ENCODE results near the gene UBE2E2. TPM values are rescaled to one million over a fixed set of nuclear protein-coding genes. Genes with fewer than 3 reads are reported as not detected.

The UBE2E2 gene
- total RNA-seq, 1 donor from 2014 or later = 32.5 TPM

- no peaks in the 10 kb centered on the region for H3K4me1 Mint-ChIP-seq (ENCODE audit: low read depth)
- no peak for DNase-seq (ENCODE audit: low spot score, unreplicated experiment)
- H3K27ac Mint-ChIP-seq = no peak overlapping the region
- H3K4me3 Mint-ChIP-seq (ENCODE audit: low read depth) = no peak overlapping the region
- H3K27me3 Mint-ChIP-seq = no peaks in the 10 kb centered on the region
- H3K36me3 Mint-ChIP-seq (ENCODE audit: insufficient read depth) = peaks cover 3% of the 10 kb centered on the region
- no peak for TF ChIP-seq CTCF (IDR thresholded peaks at IDR 0.05; ENCODE audit: unreplicated experiment)
- H3K9me3 Mint-ChIP-seq (ENCODE audit: low read depth) = peaks cover 11% of the 10 kb centered on the region
Measured at GRCh38 chr3:23294770-23295387, 91.8 kb downstream of the UBE2E2 start.

- Mint-ChIP-seq H3K4me3 (ENCODE audit: low read depth) (no peak overlapping the region), H3K36me3 (ENCODE audit: insufficient read depth) (peaks cover 3% of the 10 kb centered on the region), H3K27me3 (no peaks in the 10 kb centered on the region), H3K4me1 (ENCODE audit: low read depth) (peaks cover 4% of the 10 kb centered on the region), H3K9me3 (ENCODE audit: low read depth) (peaks cover 10% of the 10 kb centered on the region), H3K27ac (no peak overlapping the region)
- no peak for TF ChIP-seq CTCF (IDR thresholded peaks at IDR 0.05; ENCODE audit: unreplicated experiment)
- no peak for DNase-seq (ENCODE audit: low spot score, unreplicated experiment)
Measured at GRCh38 chr3:23301819-23302218, 98.7 kb downstream of the UBE2E2 start.

- Mint-ChIP-seq H3K4me1 (ENCODE audit: low read depth) (peaks cover 4% of the 10 kb centered on the region), H3K4me3 (ENCODE audit: low read depth) (no peak overlapping the region), H3K27me3 (no peaks in the 10 kb centered on the region), H3K27ac (no peak overlapping the region), H3K36me3 (ENCODE audit: insufficient read depth) (peaks cover 3% of the 10 kb centered on the region), H3K9me3 (ENCODE audit: low read depth) (peaks cover 8% of the 10 kb centered on the region)
- no peak for TF ChIP-seq CTCF (IDR thresholded peaks at IDR 0.05; ENCODE audit: unreplicated experiment)
- no peak for DNase-seq (ENCODE audit: low spot score, unreplicated experiment)
Measured at GRCh38 chr3:23302271-23302670, 99.1 kb downstream of the UBE2E2 start.

- DNase-seq (ENCODE audit: low spot score, unreplicated experiment) = no peak
- Mint-ChIP-seq H3K4me1 (ENCODE audit: low read depth) (peaks cover 4% of the 10 kb centered on the region), H3K9me3 (ENCODE audit: low read depth) (peaks cover 8% of the 10 kb centered on the region), H3K36me3 (ENCODE audit: insufficient read depth) (peaks cover 3% of the 10 kb centered on the region), H3K4me3 (ENCODE audit: low read depth) (no peak overlapping the region), H3K27ac (no peak overlapping the region), H3K27me3 (no peaks in the 10 kb centered on the region)
- TF ChIP-seq CTCF (IDR thresholded peaks at IDR 0.05; ENCODE audit: unreplicated experiment) = no peak
Measured at GRCh38 chr3:23303601-23304217, 100.6 kb downstream of the UBE2E2 start.

- peaks cover 2% of the 10 kb centered on the region for H3K9me3 Mint-ChIP-seq (ENCODE audit: low read depth)
- H3K4me3 Mint-ChIP-seq (ENCODE audit: low read depth) = no peak overlapping the region
- peaks cover 4% of the 10 kb centered on the region for H3K4me1 Mint-ChIP-seq (ENCODE audit: low read depth)
- no peak for DNase-seq (ENCODE audit: low spot score, unreplicated experiment)
- H3K27me3 Mint-ChIP-seq = no peaks in the 10 kb centered on the region
- no peak for TF ChIP-seq CTCF (IDR thresholded peaks at IDR 0.05; ENCODE audit: unreplicated experiment)
- H3K27ac Mint-ChIP-seq = no peak overlapping the region
- H3K36me3 Mint-ChIP-seq (ENCODE audit: insufficient read depth) = peaks cover 1% of the 10 kb centered on the region
Measured at GRCh38 chr3:23304424-23304823, 101.3 kb downstream of the UBE2E2 start.
